ENCODE measurements around the gene GAREM1. TPM values are rescaled to one million over a fixed set of nuclear protein-coding genes. Genes with fewer than 3 reads are reported as not detected.

The GAREM1 gene
- total RNA-seq (1.5 TPM in 2 replicates), polyA plus RNA-seq (0.92 and 2.6 TPM in 2 replicates), polyA minus RNA-seq (ENCODE audit: low replicate concordance) (1.8 and 2.7 TPM in 2 replicates)
- polyA plus RNA-seq (2012): 0.73 and 0.89 TPM in 2 replicates

DNA sequence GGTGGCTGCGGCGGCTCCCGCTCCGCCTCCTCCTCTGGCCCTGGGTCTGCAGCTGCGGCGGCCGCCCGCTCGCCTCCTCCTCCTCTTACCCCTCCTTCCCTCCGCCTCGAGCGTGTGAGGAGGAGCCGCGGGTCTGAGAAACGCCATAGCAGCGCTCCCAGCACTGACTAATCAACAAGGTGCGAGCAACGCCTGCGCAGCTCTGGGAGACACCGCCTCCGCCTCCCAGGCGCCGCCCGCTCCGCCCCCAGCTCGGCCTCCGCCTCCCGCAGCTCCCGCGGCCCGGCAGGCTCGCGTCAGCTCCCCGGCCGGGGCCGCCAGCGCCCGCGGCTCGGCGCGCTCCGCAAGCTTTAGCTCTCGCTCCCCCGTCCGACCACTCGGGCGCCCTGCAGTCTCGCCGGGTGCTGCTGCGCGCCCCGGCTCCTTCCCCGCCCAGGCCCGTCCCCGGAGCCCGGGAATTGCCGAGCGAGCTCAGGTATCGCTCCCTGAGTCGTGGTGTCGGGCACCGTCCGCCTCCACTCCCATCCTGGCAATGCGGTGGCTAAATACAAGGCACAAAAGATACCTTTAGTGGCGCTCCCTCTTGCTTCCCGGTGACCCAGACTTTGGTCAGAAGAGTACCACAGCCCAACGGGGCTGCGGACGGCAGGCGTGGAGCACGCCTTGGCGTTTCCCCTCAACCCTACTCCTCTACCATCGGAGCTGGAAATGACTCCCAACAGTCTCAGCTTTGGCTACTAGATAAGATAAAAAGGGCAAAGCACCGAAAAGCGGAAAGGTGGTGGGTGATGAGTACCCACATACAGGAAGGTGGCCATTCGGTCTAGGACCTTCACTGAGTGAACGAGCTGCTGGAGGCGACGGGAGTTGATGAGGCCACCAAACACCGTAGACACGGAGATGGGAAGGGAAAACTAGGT lies at the start of gene GAREM1:
Gene GAREM1, minus strand, starts transcription at position 169 of the 920 bp plus-strand sequence. CDS start 454 bp downstream, outside the sequence.
- Histone ChIP-seq H3K4me1 (ENCODE audit: control insufficient read depth, extremely low read depth, insufficient read depth, low read length) (peaks cover 2% of the 10 kb centered on the region), H3K4me2 (ENCODE audit: extremely low read depth, insufficient read depth, low read length) (peak within 1 kb of the TSS; percentile 89), H2AFZ (ENCODE audit: low read length) (peak within 1 kb of the TSS; percentile 94), H4K20me1 (ENCODE audit: control insufficient read depth, extremely low read depth, insufficient read depth, low read length) (no peaks in the 10 kb centered on the region), H3K4me3 (replicated peaks in 1 of 4; ENCODE audit: control extremely low read depth in 1 of 4, insufficient read depth in 1 of 4, low read depth in 3 of 4, low read length in 4 of 4) (peak within 1 kb of the TSS; percentile 64 to 91 (median 68)), H3K9me3 (ENCODE audit: control insufficient read depth, insufficient read depth, low read depth, low read length) (no peaks in the 10 kb centered on the region), H3K9ac (ENCODE audit: insufficient read depth, low read length) (peak within 1 kb of the TSS; percentile 27), H3K27me3 (ENCODE audit: control insufficient read depth, insufficient read depth, low read length) (no peaks in the 10 kb centered on the region), H3K79me2 (ENCODE audit: control insufficient read depth, insufficient read depth, low read length) (no peaks in the 10 kb centered on the region), H3K27ac (ENCODE audit: insufficient read depth, low read length) (peak within 1 kb of the TSS; percentile 39), H3K36me3 (ENCODE audit: control insufficient read depth, insufficient read depth, low read length) (no peaks in the 10 kb centered on the region)
- TF ChIP-seq EZH2 (IDR thresholded peaks at IDR 0.05; ENCODE audit: low read length, missing control alignments): no peak
- TF ChIP-seq, protein P1, sequence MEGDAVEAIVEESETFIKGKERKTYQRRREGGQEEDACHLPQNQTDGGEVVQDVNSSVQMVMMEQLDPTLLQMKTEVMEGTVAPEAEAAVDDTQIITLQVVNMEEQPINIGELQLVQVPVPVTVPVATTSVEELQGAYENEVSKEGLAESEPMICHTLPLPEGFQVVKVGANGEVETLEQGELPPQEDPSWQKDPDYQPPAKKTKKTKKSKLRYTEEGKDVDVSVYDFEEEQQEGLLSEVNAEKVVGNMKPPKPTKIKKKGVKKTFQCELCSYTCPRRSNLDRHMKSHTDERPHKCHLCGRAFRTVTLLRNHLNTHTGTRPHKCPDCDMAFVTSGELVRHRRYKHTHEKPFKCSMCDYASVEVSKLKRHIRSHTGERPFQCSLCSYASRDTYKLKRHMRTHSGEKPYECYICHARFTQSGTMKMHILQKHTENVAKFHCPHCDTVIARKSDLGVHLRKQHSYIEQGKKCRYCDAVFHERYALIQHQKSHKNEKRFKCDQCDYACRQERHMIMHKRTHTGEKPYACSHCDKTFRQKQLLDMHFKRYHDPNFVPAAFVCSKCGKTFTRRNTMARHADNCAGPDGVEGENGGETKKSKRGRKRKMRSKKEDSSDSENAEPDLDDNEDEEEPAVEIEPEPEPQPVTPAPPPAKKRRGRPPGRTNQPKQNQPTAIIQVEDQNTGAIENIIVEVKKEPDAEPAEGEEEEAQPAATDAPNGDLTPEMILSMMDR (conservative IDR thresholded peaks at IDR 0.05 in 1 of 2, IDR thresholded peaks at IDR 0.05 in 1 of 2; ENCODE audit: low read depth in 1 of 2, low read length in 2 of 2): peak; percentile 54
- peak; percentile 98 for DNase-seq (ENCODE audit: low read depth in 2 of 2)

DNA sequence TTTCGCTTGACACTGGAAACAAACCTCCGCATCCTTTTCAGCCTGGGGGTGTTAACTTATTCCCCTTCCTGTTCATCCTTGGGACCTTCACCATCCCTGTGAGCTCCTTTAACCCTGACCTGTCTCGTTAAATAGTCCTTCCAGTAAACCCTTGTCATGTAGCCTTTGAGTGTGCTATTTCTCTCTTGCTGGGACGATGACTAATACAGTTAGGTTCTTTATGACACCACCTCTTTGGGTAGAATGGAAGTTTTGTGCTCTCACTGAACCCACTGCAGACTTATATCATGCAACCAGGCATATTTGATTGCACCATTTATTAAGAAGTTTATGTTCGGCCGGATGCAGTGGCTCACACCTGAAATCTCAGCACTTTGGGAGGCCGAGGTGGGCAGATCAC lies 40.5 kb upstream of the GAREM1 start:
- no peak for TF ChIP-seq EZH2 (IDR thresholded peaks at IDR 0.05; ENCODE audit: low read length, missing control alignments)
- TF ChIP-seq, protein P1 (conservative IDR thresholded peaks at IDR 0.05 in 1 of 2, IDR thresholded peaks at IDR 0.05 in 1 of 2; ENCODE audit: low read depth in 1 of 2, low read length in 2 of 2): no peak
- no peaks in the 10 kb centered on the region for H3K79me2 ChIP-seq (ENCODE audit: control insufficient read depth, insufficient read depth, low read length)
- no peaks in the 10 kb centered on the region for H3K36me3 ChIP-seq (ENCODE audit: control insufficient read depth, insufficient read depth, low read length)
- H3K4me1 ChIP-seq (ENCODE audit: control insufficient read depth, extremely low read depth, insufficient read depth, low read length): no peaks in the 10 kb centered on the region
- no peak for DNase-seq (ENCODE audit: low read depth in 2 of 2)
- no peak overlapping the region for H2AFZ ChIP-seq (ENCODE audit: low read length)
- no peaks in the 10 kb centered on the region for H4K20me1 ChIP-seq (ENCODE audit: control insufficient read depth, extremely low read depth, insufficient read depth, low read length)
- no peak overlapping the region for H3K27ac ChIP-seq (ENCODE audit: insufficient read depth, low read length)
- no peak overlapping the region for H3K9ac ChIP-seq (ENCODE audit: insufficient read depth, low read length)
- H3K4me2 ChIP-seq (ENCODE audit: extremely low read depth, insufficient read depth, low read length): no peak overlapping the region
- no peaks in the 10 kb centered on the region for H3K9me3 ChIP-seq (ENCODE audit: control insufficient read depth, insufficient read depth, low read depth, low read length)
- H3K27me3 ChIP-seq (ENCODE audit: control insufficient read depth, insufficient read depth, low read length): no peaks in the 10 kb centered on the region
- H3K4me3 ChIP-seq (replicated peaks in 1 of 4; ENCODE audit: control extremely low read depth in 1 of 4, insufficient read depth in 1 of 4, low read depth in 3 of 4, low read length in 4 of 4): no peak overlapping the region

DNA sequence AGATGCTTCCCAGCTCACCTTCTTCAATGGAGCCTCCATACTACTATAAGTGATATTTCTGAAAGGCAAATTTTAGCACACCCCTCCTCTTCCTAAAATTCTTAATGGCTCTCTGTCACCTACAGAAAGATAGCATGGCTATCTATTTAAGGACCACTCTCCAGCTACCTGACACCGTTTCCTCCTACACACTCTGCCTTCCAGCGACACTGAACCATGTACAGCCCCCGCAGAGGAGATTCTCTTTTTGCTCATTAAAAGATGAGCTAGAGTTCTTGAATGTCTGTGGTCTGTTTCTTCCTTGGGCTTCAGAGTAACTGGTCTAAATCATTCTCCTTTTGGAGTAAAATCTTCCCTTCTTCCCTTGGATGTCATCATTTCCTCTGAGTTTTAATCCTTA lies 38.4 kb upstream of the GAREM1 start:
- TF ChIP-seq EZH2 (IDR thresholded peaks at IDR 0.05; ENCODE audit: low read length, missing control alignments): no peak
- TF ChIP-seq, protein P1 (conservative IDR thresholded peaks at IDR 0.05 in 1 of 2, IDR thresholded peaks at IDR 0.05 in 1 of 2; ENCODE audit: low read depth in 1 of 2, low read length in 2 of 2): no peak
- Histone ChIP-seq H3K9ac (ENCODE audit: insufficient read depth, low read length) (no peak overlapping the region), H3K4me2 (ENCODE audit: extremely low read depth, insufficient read depth, low read length) (no peak overlapping the region), H3K79me2 (ENCODE audit: control insufficient read depth, insufficient read depth, low read length) (no peaks in the 10 kb centered on the region), H4K20me1 (ENCODE audit: control insufficient read depth, extremely low read depth, insufficient read depth, low read length) (no peaks in the 10 kb centered on the region), H3K4me1 (ENCODE audit: control insufficient read depth, extremely low read depth, insufficient read depth, low read length) (no peaks in the 10 kb centered on the region), H3K9me3 (ENCODE audit: control insufficient read depth, insufficient read depth, low read depth, low read length) (no peaks in the 10 kb centered on the region), H3K4me3 (replicated peaks in 1 of 4; ENCODE audit: control extremely low read depth in 1 of 4, insufficient read depth in 1 of 4, low read depth in 3 of 4, low read length in 4 of 4) (no peak overlapping the region), H3K27ac (ENCODE audit: insufficient read depth, low read length) (no peak overlapping the region), H3K27me3 (ENCODE audit: control insufficient read depth, insufficient read depth, low read length) (no peaks in the 10 kb centered on the region), H3K36me3 (ENCODE audit: control insufficient read depth, insufficient read depth, low read length) (no peaks in the 10 kb centered on the region), H2AFZ (ENCODE audit: low read length) (no peak overlapping the region)
- no peak for DNase-seq (ENCODE audit: low read depth in 2 of 2)
